Nasal cavity respiratory epithelium epithelial cell of viscerocranial mucosa (primary cell): ENCODE results near the gene UBA6. TPM values are rescaled to one million over a fixed set of nuclear protein-coding genes. Genes with fewer than 3 reads are reported as not detected.

Source experiments
- total RNA-seq: library from RNA; depleted of rRNA; stranded (reverse); fragments of >200 nt; gene quantifications from 2 replicates; pipeline ENCODE4 v1.2.3, GENCODE V29; 2014

The UBA6 gene
- 108 and 168 TPM in 2 replicates for total RNA-seq

GRCh38 chr4:67700738-67701516, at the start of gene UBA6:
Gene UBA6, minus strand, starts transcription at chr4:67701155. Its CDS starts 36 bp downstream, at chr4:67701119.

Other genes starting within 250 kb of the UBA6 start
- gene CENPC, start 155.7 kb downstream of the UBA6 start, total RNA-seq = 6.8 and 10.8 TPM in 2 replicates
- gene STAP1, start 142.4 kb downstream of the UBA6 start, total RNA-seq = not detected in 2 replicates
- gene GNRHR, start 53.2 kb upstream of the UBA6 start, total RNA-seq = under 0.01 and 0.07 TPM in 2 replicates
- gene TMPRSS11D, start 182.8 kb upstream of the UBA6 start, total RNA-seq = 11.0 and 11.3 TPM in 2 replicates